ENCODE measurements around the gene MPPED1. TPM values are rescaled to one million over a fixed set of nuclear protein-coding genes. Genes with fewer than 3 reads are reported as not detected.

The MPPED1 gene
- total RNA-seq, 1 donor from 2014 or later, result not detected

DNA sequence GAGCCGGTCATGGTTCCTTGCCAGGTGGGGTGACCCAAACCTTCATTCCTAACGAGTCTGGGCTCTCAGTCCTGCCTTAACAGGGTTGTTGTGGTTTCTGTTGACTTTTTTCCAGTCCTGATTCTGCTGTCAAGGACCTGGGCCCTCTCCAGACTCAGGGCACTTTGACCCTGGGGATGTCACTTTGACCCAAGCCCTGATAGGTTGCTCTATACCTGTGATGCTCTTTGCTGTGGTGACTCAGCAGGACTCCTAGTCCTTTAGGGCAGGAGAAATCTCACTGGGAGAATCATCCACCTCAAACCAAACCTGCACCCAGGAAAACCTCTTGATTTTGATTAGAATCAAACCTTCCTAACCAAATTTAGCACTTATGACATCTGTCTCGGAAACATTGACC, 20.5 kb upstream of the MPPED1 start:
- H3K27ac ChIP-seq (ENCODE audit: low read depth, low read length), result no peak overlapping the region
- DNase-seq (ENCODE audit: low read depth), result no peak
- H3K4me2 ChIP-seq (ENCODE audit: low read length), result no peak overlapping the region
- H3K9me3 Mint-ChIP-seq (ENCODE audit: unreplicated experiment), result peaks cover 4% of the 10 kb centered on the region
- no peak for FAIRE-seq
- TF ChIP-seq, protein P1, sequence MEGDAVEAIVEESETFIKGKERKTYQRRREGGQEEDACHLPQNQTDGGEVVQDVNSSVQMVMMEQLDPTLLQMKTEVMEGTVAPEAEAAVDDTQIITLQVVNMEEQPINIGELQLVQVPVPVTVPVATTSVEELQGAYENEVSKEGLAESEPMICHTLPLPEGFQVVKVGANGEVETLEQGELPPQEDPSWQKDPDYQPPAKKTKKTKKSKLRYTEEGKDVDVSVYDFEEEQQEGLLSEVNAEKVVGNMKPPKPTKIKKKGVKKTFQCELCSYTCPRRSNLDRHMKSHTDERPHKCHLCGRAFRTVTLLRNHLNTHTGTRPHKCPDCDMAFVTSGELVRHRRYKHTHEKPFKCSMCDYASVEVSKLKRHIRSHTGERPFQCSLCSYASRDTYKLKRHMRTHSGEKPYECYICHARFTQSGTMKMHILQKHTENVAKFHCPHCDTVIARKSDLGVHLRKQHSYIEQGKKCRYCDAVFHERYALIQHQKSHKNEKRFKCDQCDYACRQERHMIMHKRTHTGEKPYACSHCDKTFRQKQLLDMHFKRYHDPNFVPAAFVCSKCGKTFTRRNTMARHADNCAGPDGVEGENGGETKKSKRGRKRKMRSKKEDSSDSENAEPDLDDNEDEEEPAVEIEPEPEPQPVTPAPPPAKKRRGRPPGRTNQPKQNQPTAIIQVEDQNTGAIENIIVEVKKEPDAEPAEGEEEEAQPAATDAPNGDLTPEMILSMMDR (IDR thresholded peaks at IDR 0.05; ENCODE audit: insufficient read depth, low read depth, low read length), result no peak
- TF ChIP-seq EZH2 (IDR thresholded peaks at IDR 0.05; ENCODE audit: insufficient read depth, low read length), result no peak
- no peaks in the 10 kb centered on the region for H3K9me3 ChIP-seq (ENCODE audit: insufficient read depth, low read depth, low read length)
- H3K36me3 ChIP-seq (ENCODE audit: insufficient read depth, low read length), result no peaks in the 10 kb centered on the region
- H3K4me1 ChIP-seq (ENCODE audit: insufficient read depth, low read length), result no peaks in the 10 kb centered on the region
- no peak overlapping the region for H3K27ac Mint-ChIP-seq (ENCODE audit: unreplicated experiment)
- no peak overlapping the region for H3K9ac ChIP-seq (ENCODE audit: low read length)
- no peaks in the 10 kb centered on the region for H4K20me1 ChIP-seq (ENCODE audit: insufficient read depth, low read length)
- H3K27me3 ChIP-seq (ENCODE audit: insufficient read depth, low read length), result peaks cover 5% of the 10 kb centered on the region
- H2AFZ ChIP-seq (ENCODE audit: low read depth, low read length), result no peak overlapping the region
- H3K4me1 Mint-ChIP-seq (ENCODE audit: low read depth, unreplicated experiment), result no peaks in the 10 kb centered on the region
- no peaks in the 10 kb centered on the region for H3K36me3 Mint-ChIP-seq (ENCODE audit: low read depth, unreplicated experiment)
- H3K4me3 Mint-ChIP-seq (ENCODE audit: unreplicated experiment), result no peak overlapping the region
- H3K27me3 Mint-ChIP-seq (ENCODE audit: low read depth, unreplicated experiment), result peaks cover 69% of the 10 kb centered on the region
- no peaks in the 10 kb centered on the region for H3K79me2 ChIP-seq (ENCODE audit: insufficient read depth, low read length)
- H3K4me3 ChIP-seq (ENCODE audit: insufficient read depth, low read depth, low read length), result no peak overlapping the region

DNA sequence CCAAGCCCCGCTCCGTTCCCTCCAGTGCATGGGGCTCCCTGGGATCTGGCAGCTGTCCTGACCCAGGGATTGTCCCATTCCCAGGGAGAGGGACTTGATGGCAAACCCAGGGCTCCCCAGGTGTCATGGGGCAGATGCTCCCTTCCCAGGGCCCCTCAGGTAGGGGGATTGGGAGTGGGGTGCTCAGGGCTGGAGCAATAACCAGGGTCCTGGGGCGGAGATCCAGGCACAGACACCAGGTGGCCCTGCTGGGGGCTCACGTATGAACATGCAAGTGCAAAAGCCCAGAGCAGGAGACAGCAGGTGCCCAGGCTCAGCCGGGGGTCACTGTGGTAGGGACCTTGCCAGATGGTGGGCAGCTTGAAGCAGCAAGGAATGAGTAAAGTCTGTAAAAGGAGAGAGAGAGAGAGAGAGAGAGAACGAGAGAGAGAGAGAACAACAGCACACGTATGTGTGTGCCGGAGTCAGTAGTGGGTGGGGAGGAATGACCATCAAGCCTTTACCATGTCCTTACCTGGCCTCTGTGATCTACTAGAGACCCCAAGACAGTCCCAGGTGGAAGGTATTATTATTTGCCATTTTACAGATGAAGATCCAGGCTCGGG, 19.3 kb upstream of the MPPED1 start:
- H3K27me3 ChIP-seq (ENCODE audit: insufficient read depth, low read length), result peaks cover 5% of the 10 kb centered on the region
- Mint-ChIP-seq H3K36me3 (ENCODE audit: low read depth, unreplicated experiment) (no peaks in the 10 kb centered on the region), H3K9me3 (ENCODE audit: unreplicated experiment) (peaks cover 4% of the 10 kb centered on the region), H3K27ac (ENCODE audit: unreplicated experiment) (no peak overlapping the region), H3K4me3 (ENCODE audit: unreplicated experiment) (no peak overlapping the region), H3K27me3 (ENCODE audit: low read depth, unreplicated experiment) (peaks cover 65% of the 10 kb centered on the region), H3K4me1 (ENCODE audit: low read depth, unreplicated experiment) (no peaks in the 10 kb centered on the region)
- no peaks in the 10 kb centered on the region for H3K9me3 ChIP-seq (ENCODE audit: insufficient read depth, low read depth, low read length)
- no peak overlapping the region for H3K4me2 ChIP-seq (ENCODE audit: low read length)
- H3K36me3 ChIP-seq (ENCODE audit: insufficient read depth, low read length), result no peaks in the 10 kb centered on the region
- no peak overlapping the region for H3K4me3 ChIP-seq (ENCODE audit: insufficient read depth, low read depth, low read length)
- H2AFZ ChIP-seq (ENCODE audit: low read depth, low read length), result no peak overlapping the region
- TF ChIP-seq, protein P1 (IDR thresholded peaks at IDR 0.05; ENCODE audit: insufficient read depth, low read depth, low read length), result no peak
- TF ChIP-seq EZH2 (IDR thresholded peaks at IDR 0.05; ENCODE audit: insufficient read depth, low read length), result no peak
- no peak overlapping the region for H3K27ac ChIP-seq (ENCODE audit: low read depth, low read length)
- H3K4me1 ChIP-seq (ENCODE audit: insufficient read depth, low read length), result no peaks in the 10 kb centered on the region
- no peak overlapping the region for H3K9ac ChIP-seq (ENCODE audit: low read length)
- H3K79me2 ChIP-seq (ENCODE audit: insufficient read depth, low read length), result no peaks in the 10 kb centered on the region
- no peaks in the 10 kb centered on the region for H4K20me1 ChIP-seq (ENCODE audit: insufficient read depth, low read length)
- FAIRE-seq, result no peak
- no peak for DNase-seq (ENCODE audit: low read depth)

DNA sequence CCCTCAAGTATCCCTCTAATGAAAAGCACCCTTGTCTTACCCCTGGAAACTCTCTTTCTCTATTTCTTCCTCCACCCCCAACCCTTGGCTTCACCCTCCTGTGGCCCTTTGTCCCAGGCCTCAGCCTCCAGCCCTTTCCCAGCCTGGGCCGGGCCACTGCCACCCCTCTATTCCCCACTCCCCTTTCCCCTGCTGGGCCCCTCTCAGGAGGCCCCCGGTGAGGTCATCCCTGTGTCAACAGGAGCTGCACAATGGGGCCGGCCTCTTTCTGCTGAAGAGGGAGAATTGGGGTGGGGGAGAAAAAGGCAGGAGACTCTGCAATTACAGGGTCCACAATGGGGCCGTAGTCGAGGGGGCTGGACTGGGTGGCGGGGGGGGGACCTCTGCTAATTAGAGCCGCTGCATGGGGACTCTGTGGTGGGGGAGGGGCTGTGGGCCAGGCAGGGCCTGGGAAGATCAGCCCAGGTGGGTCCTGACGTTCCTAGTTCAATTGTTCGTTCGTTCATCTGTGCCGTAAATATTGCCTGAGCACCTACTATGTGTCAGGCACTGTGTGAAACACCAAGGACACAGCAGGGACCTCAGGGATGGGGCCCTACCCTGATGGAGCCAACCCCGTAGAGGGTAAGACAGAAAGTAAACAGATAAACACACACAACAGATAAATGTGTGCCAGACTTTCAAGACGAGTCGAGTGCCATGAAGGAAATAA, 18.5 kb upstream of the MPPED1 start:
- TF ChIP-seq, protein P1 (IDR thresholded peaks at IDR 0.05; ENCODE audit: insufficient read depth, low read depth, low read length), result no peak
- no peak for TF ChIP-seq EZH2 (IDR thresholded peaks at IDR 0.05; ENCODE audit: insufficient read depth, low read length)
- H3K4me3 Mint-ChIP-seq (ENCODE audit: unreplicated experiment), result no peak overlapping the region
- H3K27ac Mint-ChIP-seq (ENCODE audit: unreplicated experiment), result no peak overlapping the region
- no peak overlapping the region for H3K27ac ChIP-seq (ENCODE audit: low read depth, low read length)
- peaks cover 63% of the 10 kb centered on the region for H3K27me3 Mint-ChIP-seq (ENCODE audit: low read depth, unreplicated experiment)
- peaks cover 4% of the 10 kb centered on the region for H3K9me3 Mint-ChIP-seq (ENCODE audit: unreplicated experiment)
- no peak overlapping the region for H2AFZ ChIP-seq (ENCODE audit: low read depth, low read length)
- no peaks in the 10 kb centered on the region for H3K36me3 ChIP-seq (ENCODE audit: insufficient read depth, low read length)
- FAIRE-seq (no peak), DNase-seq (ENCODE audit: low read depth) (no peak)
- no peaks in the 10 kb centered on the region for H3K9me3 ChIP-seq (ENCODE audit: insufficient read depth, low read depth, low read length)
- H3K4me1 ChIP-seq (ENCODE audit: insufficient read depth, low read length), result no peaks in the 10 kb centered on the region
- no peaks in the 10 kb centered on the region for H3K79me2 ChIP-seq (ENCODE audit: insufficient read depth, low read length)
- no peaks in the 10 kb centered on the region for H3K4me1 Mint-ChIP-seq (ENCODE audit: low read depth, unreplicated experiment)
- H3K36me3 Mint-ChIP-seq (ENCODE audit: low read depth, unreplicated experiment), result no peaks in the 10 kb centered on the region
- H3K9ac ChIP-seq (ENCODE audit: low read length), result no peak overlapping the region
- no peak overlapping the region for H3K4me2 ChIP-seq (ENCODE audit: low read length)
- no peaks in the 10 kb centered on the region for H4K20me1 ChIP-seq (ENCODE audit: insufficient read depth, low read length)
- H3K27me3 ChIP-seq (ENCODE audit: insufficient read depth, low read length), result no peaks in the 10 kb centered on the region
- no peak overlapping the region for H3K4me3 ChIP-seq (ENCODE audit: insufficient read depth, low read depth, low read length)

Data from astrocyte (in vitro differentiated cells and primary cell).